Body of pancreas (tissue), 4 donors: ENCODE data around the gene CAMSAP1. TPM values are rescaled to one million over a fixed set of nuclear protein-coding genes. Genes with fewer than 3 reads are reported as not detected.

Experiments used
- ATAC-seq: fragments of 150-250 bp; one replicate; pipeline ENCODE4 v1.9.1; 2016
- DNase-seq, 4 donors: peaks; one replicate each; pipeline ENCODE4 v3.0.0-alpha.2; 2019
- H3K27ac ChIP-seq, 4 donors: fragments of 200-600 bp; sonication (generic); 1 replicate in 3 of 4; 2 replicates in 1 of 4; pipeline versions ENCODE4 v1.5.1 to v1.6.1; 2016 to 2019; ENCODE audit warnings: mild to moderate bottlenecking in 1 of 4, mixed read lengths in 1 of 4, moderate library complexity in 1 of 4
- H3K27me3 ChIP-seq, 2 donors: fragments of 200-600 bp; sonication (generic); one replicate each; pipeline ENCODE4 v1.6.0; 2016; ENCODE audit warnings: mild to moderate bottlenecking in 1 of 2
- H3K36me3 ChIP-seq, 2 donors: fragments of 200-600 bp; sonication (generic); replicated peaks in 1 of 2; 2 replicates each; pipeline ENCODE4 v1.5.1; 2016; ENCODE audit warnings: low read depth in 2 of 2; ENCODE audit not compliant: insufficient read depth in 1 of 2
- H3K4me1 ChIP-seq: fragments of 200-600 bp; sonication (generic); one replicate; pipeline ENCODE4 v1.6.0; 2016
- H3K4me3 ChIP-seq, 2 donors: fragments of 200-600 bp; sonication (generic); 1 replicate in 1 of 2; 2 replicates in 1 of 2; pipeline ENCODE4 v1.5.1; 2016 to 2019
- H3K9me3 ChIP-seq, 3 donors: fragments of 200-600 bp; sonication (generic); 1 replicate in 2 of 3; 2 replicates in 1 of 3; pipeline ENCODE4 v1.5.1; 2016
- POLR2A ChIP-seq, 3 donors: fragments of 450-650 bp; IDR thresholded peaks; one replicate each; pipeline ENCODE4 v1.6.1; 2016; ENCODE audit warnings: antibody characterized with exemption in 3 of 3, mild to moderate bottlenecking in 2 of 3
- WGBS, 2 donors: methylation state at CpG; one replicate each; pipeline ENCODE4 v1.1.5; 2017; 5-methylcytosine and 5-hydroxymethylcytosine counted together
- intact Hi-C: fragments of 100-400 bp; cut with DNase I; formaldehyde crosslinking; loops from one replicate; pipeline ENCODE4 v1.15.1; 2023
- total RNA-seq, 2 donors: library from RNA; depleted of rRNA; stranded (reverse); fragments of >200 nt; gene quantifications; one replicate each; pipeline ENCODE4 v1.1.0, GENCODE V29; 2016
- TF ChIP-seq, protein P1 (sequence below), 7 experiments: fragments of 450-650 bp in 4 of 7; fragments of 200-600 bp in 3 of 7; sonication (generic) in 3 of 7; IDR thresholded peaks; one replicate each; pipeline ENCODE4 v1.5.1; 2016 to 2019; ENCODE audit warnings: antibody characterized with exemption in 7 of 7

The CAMSAP1 gene
- total RNA-seq, 2 donors from 2014 or later = 14.8 to 30.3 TPM

DNA sequence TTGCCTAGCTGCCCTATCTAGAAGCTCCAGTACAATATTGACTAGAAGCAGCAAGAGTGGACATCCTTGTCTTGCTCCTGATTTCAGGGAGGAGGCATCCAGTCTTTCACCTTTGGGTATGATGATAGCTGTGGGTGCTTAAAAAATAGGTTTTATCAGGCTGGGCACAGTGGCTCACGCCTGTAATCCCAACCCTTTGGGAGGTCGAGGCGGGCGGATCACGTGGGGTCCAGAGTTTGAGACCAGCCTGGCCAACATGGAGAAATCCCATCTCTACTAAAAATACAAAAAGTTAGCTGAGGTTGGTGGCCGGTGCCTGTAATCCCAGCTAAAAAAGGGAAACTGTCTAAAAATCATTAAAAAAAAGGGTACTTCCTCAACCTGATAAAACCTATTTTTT, 2.0 kb upstream of the CAMSAP1 start:
- no peak for DNase-seq
- no peak overlapping the region for H3K4me3 ChIP-seq

DNA sequence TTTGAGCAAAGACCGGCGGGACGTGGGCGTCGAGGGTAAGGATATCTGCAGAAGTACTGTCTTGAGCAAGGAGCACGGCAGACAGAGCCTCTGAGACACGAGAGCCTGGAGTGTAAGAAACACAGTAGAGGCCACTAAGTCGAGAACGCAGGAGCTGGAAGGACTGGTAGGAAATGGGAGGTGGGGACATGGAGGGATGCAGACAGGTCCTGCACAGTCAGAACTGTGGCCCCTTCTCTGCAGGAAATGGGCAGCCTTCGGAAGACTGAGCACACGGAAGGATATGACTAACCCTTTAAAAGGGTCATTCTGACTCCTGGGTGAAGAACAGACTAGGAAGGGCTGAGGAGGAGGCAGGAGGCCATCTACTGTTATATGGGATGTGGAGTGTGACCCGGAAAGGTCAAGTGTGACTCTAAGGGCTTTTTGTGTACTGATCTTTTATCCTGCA, 1.4 kb upstream of the CAMSAP1 start:
- intact Hi-C loops = no loop called here
- H3K4me1 ChIP-seq = peaks cover 33% of the 10 kb centered on the region
- no peaks in the 10 kb centered on the region for H3K36me3 ChIP-seq
- H3K9me3 ChIP-seq = no peaks in the 10 kb centered on the region
- ATAC-seq = no peak
- no peak overlapping the region for H3K27ac ChIP-seq
- DNase-seq = no peak
- TF ChIP-seq, protein P1, sequence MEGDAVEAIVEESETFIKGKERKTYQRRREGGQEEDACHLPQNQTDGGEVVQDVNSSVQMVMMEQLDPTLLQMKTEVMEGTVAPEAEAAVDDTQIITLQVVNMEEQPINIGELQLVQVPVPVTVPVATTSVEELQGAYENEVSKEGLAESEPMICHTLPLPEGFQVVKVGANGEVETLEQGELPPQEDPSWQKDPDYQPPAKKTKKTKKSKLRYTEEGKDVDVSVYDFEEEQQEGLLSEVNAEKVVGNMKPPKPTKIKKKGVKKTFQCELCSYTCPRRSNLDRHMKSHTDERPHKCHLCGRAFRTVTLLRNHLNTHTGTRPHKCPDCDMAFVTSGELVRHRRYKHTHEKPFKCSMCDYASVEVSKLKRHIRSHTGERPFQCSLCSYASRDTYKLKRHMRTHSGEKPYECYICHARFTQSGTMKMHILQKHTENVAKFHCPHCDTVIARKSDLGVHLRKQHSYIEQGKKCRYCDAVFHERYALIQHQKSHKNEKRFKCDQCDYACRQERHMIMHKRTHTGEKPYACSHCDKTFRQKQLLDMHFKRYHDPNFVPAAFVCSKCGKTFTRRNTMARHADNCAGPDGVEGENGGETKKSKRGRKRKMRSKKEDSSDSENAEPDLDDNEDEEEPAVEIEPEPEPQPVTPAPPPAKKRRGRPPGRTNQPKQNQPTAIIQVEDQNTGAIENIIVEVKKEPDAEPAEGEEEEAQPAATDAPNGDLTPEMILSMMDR (IDR thresholded peaks at IDR 0.05) = no peak
- no peaks in the 10 kb centered on the region for H3K27me3 ChIP-seq
- no peak overlapping the region for H3K4me3 ChIP-seq
- 89 to 90% methylated on average over 12 of the region's 12 CpGs for WGBS, 2 donors

More for the DNA sequence above, 2.0 kb upstream of the CAMSAP1 start:
- TF ChIP-seq POLR2A (IDR thresholded peaks at IDR 0.05) = no peak
- TF ChIP-seq, protein P1 (IDR thresholded peaks at IDR 0.05) = no peak
- Histone ChIP-seq H3K9me3 (peaks cover 0 to under 1% (median 0%) of the 10 kb centered on the region in 3 donors), H3K4me1 (peaks cover 33% of the 10 kb centered on the region), H3K36me3 (no peaks in the 10 kb centered on the region), H3K27me3 (no peaks in the 10 kb centered on the region), H3K27ac (no peak overlapping the region)
- WGBS, 2 donors = 96 to 99% methylated on average over 6 of the region's 6 CpGs
- no peak for ATAC-seq
- intact Hi-C loops = no loop called here

DNA sequence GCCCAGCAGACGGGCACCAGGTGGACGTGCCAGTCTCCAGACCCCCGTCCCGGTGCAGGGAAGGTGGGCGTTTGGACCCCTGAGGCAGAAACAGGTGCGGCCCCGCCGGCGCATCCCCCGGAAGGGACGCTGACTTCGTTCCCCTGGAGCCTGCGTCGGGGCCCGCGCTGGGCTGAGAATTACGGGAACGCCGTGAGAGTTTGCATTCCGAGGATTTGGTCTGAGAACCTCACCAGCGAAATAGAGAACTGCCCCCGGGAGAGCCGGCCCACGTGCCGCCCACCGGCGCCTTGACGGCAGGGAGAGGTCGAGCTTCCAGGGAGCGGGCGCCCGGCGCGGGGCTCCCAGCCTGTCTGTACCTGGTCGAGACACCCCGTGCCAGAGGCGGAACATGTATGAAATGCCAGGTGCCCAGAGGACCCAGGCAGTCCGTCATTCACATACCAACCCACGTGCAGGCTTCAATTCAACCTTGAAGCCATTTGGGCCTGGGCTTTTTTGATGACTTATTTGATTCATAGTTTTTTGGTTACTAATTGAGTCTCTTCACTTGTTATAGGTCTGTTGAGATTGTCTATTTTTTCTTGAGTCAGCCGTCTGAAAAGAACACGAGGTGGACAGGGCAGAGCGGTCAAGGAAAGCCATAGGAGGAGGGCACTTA, 877 bp upstream of the CAMSAP1 start:
- WGBS, 2 donors = 15 to 77% methylated on average over 4 to 42 of the region's 42 CpGs
- no peak for ATAC-seq
- H3K27ac ChIP-seq = peak overlapping the region; percentile 30 to 84 (median 62)
- peak overlapping the region; percentile 59 to 84 for H3K4me3 ChIP-seq
- peak in 1 of 4 donors; percentile 26 for DNase-seq
- no peaks in the 10 kb centered on the region for H3K36me3 ChIP-seq
- intact Hi-C loops = no loop called here
- TF ChIP-seq POLR2A (IDR thresholded peaks at IDR 0.05) = no peak
- TF ChIP-seq, protein P1 (IDR thresholded peaks at IDR 0.05) = no peak
- peaks cover 35% of the 10 kb centered on the region for H3K4me1 ChIP-seq
- no peaks in the 10 kb centered on the region for H3K9me3 ChIP-seq
- no peaks in the 10 kb centered on the region for H3K27me3 ChIP-seq

DNA sequence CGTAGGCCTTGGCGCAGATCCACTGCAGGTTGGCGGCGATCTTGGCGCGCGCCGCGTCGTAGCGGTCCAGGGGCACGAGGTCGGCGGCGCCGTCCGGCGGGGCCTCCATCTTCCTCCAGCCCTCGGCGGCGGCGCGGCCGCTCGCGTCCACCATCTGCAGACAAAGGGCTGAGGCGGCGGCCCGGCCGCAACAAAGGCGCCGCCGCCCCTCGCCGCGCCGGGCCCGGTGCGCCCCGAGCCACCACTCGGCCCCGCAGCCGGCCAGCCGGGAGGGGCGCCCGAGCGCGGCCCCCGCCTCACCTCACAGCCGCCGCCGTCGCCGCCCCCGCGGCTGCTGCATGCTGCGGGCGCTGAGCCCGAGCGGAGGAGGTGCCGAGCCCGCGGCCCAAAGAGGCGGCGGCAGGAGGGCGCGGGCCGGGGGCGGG, 328 bp downstream of the CAMSAP1 start:
- Histone ChIP-seq H3K27ac (peak overlapping the region in 2 of 4 donors; percentile 30 to 74), H3K4me3 (no peak overlapping the region), H3K4me1 (peaks cover 43% of the 10 kb centered on the region), H3K36me3 (no peaks in the 10 kb centered on the region), H3K9me3 (no peaks in the 10 kb centered on the region), H3K27me3 (no peaks in the 10 kb centered on the region)
- ATAC-seq (peak; percentile 10), DNase-seq (peak in 2 of 4 donors; percentile 27 to 43)
- WGBS, 2 donors = 0% methylated on average over 67 of the region's 69 CpGs; no CpG with 5 or more reads in 1 of the 2 donors
- TF ChIP-seq, protein P1 (IDR thresholded peaks at IDR 0.05) = no peak
- no peak for TF ChIP-seq POLR2A (IDR thresholded peaks at IDR 0.05)
- intact Hi-C loops = no loop called here
